IPS DF 4.7 (cell line): ENCODE data around the gene MARCHF6.
"Not testable (repeated sequence)": the region's sequence is repeated elsewhere in the genome, so short reads cannot be mapped to it uniquely, and the experiment has no call there.

Experiments used
- DNase-seq: peaks from one replicate; pipeline ENCODE4 v3.0.0-alpha.2; 2013; ENCODE audit warnings: low spot score; ENCODE audit errors: extremely low read depth

The MARCHF6 gene

DNA sequence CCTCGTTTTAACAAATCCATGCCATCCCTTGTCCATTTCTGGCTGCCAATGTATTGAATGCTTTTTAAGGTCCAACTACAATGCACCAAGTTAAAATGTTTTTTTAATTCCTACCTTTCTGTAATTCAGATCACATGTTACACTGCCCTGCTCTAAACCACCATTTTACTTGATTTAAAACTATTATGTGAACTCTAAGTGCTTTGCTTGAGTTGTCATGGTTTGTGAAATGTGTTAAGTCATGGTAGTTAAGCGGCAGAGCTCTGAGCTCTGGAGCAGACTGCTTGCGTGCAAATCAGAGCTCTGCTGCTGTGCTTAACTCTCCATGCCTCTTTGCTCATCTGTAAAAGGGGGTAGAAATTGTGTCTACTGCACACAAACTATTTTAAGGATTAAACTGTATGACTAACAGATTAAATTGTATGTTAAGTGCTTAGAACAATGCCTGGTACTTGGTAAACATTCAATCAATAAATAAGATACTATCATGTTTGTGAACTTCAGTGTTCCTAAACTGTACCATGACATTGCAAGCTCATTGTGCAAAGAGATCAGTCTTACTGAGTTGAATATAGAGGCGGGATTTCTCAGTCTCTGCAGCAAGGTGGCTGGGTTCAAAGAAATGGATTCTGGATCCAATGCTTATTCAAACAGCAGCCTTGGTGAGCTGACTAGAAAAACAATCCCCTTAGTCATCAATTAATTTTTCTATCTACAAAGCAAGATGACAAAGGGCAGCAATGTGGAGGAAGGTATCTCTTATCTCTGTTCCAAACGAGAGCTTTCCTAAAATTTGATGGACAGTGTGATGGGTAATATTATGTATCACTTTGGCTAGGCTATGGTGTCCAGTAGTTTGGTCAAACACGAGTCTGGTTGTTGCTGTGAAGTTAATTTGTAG lies 29.7 kb upstream of the MARCHF6 start:
- DNase-seq = no peak

DNA sequence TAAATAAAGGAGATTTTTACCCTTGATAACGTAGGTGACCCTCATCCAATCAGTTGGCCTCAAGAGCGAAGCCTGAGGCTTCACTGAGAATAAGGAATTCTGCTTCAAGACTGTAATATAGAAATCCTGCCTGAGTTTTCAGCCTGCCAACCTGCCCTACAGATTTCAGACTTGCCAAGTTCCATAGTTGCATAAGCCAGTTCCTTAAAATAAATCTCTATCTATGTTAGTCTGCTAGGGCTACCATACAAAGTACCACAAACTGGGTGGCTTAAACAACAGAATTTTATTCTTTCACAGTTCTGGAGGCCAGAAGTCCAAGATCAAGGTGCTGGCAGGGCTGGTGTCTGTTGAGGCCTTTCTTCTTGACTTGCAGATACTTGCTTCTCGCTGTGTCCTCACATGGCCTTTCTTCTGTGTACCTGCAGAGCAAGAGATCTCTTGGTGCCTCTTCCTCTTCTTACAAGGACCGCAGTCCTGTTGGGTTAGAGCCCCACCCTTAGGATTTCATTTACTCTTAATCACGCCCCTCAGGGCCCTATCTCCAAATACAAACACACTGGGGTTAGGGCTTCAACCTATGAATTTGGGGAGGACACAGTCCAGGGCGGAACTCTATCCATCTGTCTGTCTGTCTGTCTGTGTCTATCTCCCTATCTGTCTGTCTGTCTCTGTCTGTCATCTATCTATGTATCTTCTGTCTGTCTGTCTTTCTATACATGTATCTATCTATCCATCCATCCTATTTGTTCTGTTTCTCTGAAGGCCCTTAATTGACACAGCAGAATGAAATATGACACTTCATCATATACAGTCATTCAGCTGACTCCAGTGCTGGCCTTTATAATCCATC lies 28.8 kb upstream of the MARCHF6 start:
- DNase-seq = no peak

DNA sequence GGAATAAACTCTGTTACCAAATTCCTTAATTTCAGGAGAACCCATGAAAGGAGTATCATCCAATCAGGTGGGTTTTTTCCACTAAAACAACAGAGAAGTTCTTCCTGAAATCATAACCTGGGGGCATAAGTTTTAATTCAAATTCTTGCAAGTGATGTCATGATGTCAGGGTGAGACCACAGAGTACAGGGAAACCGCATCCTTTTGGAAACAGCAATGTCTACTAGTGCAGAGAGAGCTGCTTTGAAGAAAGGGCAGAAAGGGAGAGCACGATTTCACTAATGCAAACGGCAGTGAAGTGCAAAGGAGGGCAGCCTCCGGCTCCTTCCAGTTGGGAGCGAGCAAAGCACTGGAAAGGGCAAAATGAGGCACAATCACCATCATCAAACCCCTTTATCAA lies 25.2 kb upstream of the MARCHF6 start:
- DNase-seq = no peak

DNA sequence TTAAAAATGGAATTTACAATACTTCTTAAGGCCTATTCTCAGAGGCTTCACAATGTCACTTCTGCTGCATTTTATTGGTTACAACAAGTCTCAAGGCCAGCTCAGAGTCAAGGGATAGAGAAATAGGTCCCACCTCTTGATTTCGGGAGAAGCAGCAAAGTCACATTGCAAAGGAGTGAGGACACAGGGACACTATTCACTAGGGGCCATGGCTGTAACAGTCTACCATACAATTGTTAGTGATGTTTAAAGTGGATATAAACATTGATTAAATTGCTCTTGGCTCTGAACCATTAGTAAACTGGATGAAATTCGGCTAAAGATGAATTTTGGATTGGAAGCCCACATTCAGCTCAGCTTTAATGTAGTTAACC lies 24.1 kb upstream of the MARCHF6 start:
- DNase-seq = no peak

DNA sequence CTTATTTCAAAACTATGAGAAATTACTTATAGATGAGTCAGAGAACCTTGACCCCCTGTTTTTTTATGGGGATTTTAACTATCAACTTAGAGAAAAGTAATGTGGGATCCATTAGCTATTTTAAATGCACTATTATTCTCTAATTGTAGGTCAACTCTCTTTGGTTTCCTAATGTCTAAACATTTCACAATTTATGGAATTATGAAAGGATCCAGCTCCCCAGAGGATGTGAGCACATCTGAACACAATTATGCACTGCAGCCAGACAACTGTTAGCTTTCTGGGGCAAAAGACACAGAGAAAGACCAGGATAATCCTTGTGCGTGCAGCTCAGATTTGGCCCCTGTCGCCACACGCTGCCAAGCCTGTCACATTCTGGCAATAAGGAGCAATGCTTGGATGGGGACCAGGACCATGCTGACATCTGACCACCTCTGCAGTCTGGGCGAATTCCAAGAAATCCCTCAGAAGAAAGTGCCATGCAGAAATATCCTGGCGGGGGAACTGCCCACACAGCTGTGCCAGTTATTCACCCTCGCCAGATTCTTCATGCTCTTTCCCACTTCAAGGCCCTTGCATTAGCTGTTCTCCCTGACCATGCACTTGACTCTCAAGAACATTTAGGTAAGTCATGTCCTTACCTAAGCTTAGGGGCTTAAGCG lies 23.5 kb upstream of the MARCHF6 start:
- DNase-seq = no peak

DNA sequence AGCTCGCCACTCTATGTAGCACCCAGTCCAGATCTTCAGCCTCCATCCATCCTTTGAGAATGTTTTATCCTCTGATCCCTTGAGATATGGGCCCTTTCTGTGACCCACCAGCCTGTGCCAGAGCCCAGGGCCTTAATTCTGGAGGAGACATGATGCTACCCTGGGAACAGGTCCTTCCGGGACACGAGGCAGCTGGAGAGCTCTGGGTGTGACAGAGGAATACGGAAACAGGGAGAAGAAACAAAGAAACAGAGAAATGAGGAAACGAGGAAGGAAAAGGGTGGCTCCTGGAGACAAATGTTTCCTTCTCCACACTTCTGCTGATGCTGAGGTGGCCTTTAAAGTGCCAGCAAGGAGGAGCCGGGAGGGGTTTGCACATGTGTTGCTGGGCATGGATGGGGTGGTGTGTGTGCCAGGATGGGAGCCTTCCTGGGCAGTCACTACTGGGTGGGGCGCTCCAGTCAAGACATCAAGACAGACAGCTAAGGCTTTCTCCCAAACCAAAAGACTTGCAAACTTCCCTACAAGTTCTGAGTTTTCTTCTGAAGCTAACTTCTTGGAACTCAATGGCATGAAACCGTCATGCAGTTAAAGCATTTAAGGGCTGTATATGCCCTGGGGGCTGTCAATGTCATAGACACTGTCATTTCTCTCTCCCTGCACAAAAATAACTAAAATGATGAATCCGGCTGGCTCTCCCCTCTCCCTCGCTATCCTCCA lies 22.8 kb upstream of the MARCHF6 start:
- no peak for DNase-seq

DNA sequence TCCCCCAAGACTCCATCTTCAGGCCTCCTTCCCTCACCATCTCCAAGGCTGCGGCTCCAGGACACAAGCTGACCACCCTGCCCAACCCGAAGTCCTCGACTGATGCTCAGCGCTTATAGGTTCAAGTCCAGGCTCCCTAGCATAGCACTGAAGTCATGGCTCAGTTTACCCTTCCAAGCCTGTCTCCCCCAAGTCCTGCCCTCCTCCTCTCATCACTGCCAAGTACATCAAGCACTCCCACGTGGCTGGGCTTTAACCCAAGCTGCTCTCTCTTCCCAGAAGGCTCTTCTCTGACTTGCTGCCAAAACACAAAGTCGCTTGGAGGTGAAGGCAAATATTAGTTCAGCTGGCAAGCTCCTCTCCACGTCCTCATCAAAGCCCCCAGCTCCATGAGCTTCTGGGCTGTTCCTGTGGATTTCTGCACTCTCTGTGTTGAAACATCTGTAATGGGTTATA lies 22.1 kb upstream of the MARCHF6 start:
- DNase-seq = no peak

DNA sequence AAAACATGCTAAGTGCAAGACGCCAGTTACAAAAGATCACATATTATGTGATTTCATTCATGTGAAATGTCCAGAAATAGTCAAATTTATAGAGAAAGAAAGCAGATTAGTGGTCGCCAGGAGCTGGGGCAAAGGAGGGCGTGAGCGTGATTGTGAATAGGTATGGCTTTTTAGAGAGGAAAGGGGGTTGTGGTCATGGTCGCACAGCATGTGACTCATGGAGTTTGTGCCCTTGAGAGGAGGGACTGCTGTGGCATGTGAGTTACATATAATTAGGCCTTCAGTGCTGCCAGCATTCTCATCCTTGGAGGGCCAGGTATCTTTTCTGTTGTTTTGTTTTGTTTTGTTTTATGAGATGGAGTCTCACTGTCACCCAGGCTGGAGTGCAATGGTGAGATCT lies 21.2 kb upstream of the MARCHF6 start:
- DNase-seq = no peak

DNA sequence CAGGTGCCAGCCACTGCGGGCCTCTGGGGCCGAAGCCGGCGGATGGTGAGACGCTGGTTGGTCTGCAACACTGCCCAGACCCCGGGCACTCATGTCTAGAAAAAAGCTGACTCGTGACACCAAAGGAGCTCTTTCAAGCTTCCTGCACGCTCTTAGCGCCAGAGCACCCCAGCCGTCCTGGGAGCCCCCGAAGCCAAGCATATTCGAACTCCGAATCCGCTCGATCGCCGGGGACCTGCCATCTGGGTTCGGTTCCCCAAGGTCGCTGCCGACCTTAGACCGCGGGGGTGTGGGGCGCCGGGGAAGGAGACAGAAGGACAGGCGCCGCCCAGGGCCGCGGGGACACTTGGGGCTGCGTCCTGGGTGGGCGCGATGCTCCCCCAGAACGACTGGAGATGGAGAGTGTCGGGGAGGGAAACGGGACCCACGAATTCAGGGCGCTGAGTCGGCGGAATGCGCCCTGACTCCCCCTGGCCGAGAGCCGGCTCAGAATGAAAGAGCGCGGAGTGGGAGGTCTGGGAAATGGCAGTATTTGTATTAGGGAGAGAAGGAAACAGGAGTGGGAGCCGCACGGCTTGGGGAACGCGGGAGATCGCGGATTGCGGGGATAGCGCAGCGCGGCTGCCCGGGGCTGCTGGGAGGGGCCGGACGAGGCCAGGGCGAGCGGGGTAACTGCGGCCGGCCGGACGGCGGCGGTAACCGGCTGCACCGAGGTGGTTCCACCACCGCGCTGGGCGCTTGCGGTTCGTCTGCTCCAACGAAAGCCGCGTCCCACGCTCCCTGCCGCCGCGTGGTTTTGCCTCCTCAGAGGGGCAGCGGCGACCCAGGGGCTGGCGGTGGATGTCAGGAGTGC lies 20.1 kb upstream of the MARCHF6 start:
- no peak for DNase-seq

DNA sequence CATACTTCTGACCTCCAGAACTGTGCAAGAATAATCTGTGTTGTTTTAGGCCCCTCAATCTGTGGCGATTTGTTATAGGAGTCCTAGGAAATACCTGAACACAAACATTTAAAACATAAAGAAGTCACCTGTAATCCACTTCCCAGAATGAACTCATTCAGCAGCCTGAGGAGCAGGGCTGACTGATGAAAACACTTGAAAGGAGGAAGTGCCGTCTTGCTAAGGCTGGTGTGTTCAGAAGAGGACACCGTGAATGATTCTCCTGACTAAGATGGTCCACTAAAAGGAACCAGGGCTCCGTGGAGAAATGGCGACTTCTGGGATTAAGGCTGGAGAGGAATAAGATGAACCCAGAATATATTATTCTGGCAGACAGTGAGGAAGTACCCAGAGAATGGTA lies 18.7 kb upstream of the MARCHF6 start:
- no peak for DNase-seq

DNA sequence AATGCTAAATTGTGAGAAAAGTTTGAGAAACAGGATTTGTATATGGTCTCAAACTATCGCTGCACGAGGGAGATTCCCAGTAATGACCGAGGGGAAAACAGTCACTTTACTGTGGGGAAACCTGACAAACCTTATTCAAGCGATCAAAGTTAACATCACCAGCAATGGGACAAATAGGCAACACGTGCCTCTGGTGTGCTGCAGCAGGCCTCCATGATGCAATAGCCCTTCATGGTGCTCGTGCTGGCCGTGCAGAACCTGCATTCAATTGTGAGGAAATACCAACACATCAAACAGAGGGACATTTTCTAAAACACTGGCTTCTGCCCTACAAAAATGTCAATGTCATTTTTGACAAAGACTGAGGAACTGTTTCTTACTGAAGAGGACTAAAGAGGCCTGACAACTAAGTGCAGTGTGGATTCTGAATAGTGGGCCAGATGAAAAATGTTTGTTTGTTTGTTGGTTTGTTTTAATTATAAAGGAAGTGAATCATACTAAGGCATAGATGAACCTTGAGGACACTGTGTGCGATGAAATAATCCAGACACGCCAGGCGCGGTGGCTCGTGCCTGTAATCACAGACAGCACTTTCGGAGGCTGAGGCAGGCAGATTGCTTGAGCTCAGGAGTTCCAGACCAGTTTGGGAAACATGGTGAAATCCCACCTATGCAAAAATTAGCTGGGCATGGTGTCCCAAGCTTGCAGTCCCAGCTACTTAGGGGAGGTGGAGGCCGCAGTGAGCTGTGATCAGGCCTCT lies 17.6 kb upstream of the MARCHF6 start:
- no peak for DNase-seq

DNA sequence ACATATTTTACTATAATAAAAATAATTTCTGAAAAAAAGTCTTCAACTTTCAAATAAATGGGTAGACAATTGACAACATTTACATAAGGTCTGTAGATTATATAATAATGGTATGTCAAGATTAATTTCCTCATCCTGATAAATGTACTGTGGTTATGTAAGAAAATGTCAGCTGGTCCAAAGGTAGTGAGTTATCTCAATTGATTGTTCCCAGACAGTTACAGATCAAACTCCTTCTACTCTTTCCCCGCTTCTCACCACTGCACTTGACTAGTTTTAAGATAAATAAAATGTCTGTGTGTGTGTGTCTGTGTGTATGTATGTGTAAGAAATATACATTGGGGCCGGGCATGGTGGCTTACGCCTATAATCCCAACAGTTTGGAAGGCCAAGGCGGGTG lies 16.4 kb upstream of the MARCHF6 start:
- no peak for DNase-seq

DNA sequence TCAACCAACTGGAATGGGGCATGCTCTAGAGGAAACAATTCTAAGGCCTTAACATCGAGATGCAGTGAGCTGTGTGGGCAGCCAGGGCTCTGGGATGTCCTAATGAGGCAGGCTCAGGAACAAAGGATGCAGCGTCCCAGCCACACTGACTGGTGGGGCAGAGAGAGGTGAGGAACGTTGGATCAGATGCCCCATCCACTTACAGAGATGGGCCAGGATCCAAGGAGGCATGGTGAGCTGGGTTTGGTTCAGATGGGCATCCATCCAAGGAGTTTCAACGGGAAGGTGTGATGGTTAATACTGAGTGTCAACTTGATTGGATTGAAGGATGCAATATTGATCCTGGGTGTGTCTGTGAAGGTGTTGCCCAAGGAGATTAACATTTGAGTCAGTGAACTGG lies 15.5 kb upstream of the MARCHF6 start:
- no peak for DNase-seq

DNA sequence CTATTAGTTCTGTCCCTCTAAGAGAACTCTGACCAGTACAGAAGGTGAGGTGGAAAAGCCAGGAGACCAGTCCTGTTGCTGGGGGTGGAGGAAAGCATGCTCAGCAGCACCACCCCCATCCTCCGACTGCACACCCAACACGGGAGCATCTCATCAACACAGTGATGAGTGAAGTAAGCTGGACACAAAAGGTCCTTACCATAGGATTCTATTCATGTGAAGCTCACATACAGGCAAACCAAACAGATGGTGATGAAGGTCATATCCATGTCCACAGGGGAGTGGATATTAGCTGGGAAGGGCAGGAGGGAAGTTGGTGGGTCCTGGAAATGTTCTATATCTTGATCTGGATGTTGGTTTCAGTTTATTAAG lies 14.8 kb upstream of the MARCHF6 start:
- no peak for DNase-seq

DNA sequence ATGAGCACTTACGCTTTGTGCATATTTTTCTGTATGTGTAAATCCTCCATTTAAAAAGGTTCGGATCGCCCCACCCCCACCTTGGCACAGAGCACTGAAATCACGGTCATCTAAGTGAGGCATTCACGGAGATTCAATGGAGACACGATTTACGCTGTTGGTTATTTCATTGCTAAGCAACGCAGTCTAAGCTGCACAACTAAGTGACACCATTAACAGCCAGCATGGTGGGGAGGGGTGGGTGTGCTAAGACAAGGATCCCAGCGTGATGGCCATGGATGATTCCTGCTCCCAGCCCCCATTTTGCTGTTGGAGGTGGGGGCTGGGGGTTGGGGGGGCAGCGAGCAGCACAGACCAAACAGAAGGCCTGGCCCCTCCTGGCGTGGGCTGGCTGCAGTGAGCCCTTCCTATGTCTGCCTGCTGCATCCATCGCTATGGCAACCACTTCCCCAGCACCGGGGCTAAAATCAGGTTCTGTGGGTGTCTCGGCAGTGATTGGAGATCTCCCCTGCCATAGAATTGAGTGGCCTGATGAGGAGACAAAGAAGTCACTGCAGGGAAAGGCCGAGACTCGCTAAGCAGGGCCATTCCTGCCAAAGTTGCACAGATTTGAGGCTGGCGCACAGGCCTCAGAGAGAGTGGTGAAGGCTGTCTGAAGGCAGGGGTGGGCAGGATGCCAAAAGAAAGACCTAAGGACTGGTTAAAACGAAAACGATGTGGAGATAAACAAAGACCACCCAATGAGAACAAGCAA lies 14.3 kb upstream of the MARCHF6 start:
- no peak for DNase-seq

DNA sequence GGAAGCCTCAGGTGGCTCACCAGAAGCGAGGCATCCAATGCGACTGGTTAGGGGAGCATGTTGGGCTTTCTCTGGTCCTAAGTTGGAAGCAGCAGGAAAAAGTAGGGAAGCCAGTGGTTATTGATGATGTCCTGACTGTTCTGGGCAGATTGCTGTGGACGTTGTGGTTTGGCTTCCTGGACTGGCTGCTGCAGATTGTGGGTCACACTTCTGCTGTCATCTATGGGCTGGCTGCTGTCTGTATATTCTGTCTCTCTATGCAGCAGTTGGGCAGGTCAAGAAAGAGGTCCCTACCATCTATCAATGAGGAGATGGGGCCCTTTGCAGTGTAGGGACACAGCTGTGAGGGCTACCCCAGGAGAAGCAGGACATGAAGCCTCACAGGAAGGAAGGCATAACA lies 13.5 kb upstream of the MARCHF6 start:
- DNase-seq = no peak

DNA sequence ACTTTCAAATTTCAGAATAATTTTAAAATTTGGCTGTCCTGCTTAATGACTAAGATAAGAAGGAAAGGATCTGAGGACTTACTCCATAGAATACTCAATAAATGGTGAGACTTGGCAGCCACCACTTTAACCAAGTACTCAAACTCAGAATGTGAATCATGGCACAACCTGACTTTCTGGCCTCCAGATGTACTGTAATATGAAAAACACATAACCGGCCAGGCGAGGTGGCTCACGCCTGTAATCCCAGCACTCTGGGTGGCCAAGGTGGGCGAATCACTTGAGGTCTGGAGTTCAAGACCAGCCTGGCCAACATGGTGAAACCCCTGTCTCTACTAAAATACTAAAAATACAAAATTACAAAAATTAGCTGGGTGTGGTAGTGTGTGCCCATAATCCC lies 10.0 kb upstream of the MARCHF6 start:
- no peak for DNase-seq

DNA sequence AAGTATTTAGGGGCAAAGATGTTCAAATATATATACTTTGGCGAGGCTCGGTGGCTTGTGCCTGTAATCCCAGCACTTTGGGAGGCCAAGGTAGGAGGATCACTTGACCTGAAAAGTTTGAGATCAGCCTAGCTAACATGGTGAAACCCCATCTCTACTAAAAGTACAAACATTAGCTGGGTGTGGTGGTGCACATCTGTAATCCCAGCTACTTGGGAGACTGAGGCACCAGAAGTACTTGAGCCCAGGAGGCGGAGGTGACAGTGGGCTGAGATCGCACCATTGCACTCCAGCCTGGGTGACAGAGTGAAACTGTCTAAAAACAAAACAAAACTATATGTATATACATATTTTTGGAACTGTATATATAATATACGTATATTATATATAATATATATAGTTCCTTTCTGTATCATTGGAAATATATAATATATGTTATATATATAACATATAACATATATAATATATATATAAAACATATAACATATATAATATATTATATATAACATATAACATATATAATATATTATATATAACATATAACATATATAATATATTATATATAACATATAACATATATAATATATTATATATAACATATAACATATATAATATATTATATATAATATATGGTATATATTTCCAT lies 8.9 kb upstream of the MARCHF6 start:
- DNase-seq = not testable (repeated sequence)
